Measurements from ENCODE around the gene TMEM51. TPM values are rescaled to one million over a fixed set of nuclear protein-coding genes. Genes with fewer than 3 reads are reported as not detected.
A peak's percentile ranks its signal among the peaks of the same experiment; 100 is the strongest.

Gene TMEM51
- total RNA-seq, 1 experiment from 2014 or later: 10.4 TPM

DNA sequence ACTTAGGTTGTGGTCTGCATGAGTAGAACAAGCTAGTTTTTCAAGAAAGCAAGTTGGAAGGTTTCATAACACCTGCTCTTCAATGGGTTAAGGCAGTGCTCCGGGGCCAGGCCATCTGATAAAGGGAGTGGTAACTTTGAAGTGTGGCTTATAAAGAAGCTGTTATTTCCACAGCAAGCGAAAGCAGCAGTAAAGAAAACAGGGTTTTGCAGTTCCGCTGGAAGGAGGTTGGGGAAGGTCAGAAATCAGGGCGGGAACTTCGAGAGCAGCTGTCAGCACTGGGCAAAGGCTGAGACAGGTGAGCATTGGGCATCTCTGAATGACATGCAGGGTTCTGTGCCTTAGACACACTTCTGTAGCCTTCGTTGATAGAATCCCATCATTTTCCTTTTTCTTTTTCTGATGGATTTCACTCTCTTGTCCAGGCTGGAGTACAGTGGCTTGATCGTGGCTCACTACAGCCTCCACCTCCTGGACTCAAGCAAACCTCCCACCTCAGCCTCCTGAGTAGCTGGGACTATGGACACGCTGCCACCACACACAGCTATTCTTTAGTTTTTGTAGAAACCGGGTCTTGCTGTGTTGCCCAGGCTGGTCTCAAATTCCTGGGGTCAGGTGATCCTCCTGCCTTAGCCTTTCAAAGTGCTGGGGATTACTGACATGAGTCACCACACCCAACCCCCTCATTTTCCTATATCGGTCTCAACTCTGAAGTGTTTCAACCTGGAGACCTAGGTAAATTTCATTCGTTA, 20.5 kb downstream of the TMEM51 start:
- H3K27ac Mint-ChIP-seq: no peak overlapping the region
- no peak for DNase-seq (ENCODE audit: low spot score)
- no peak for TF ChIP-seq NR2C2 (CRISPR knock-in tag; IDR thresholded peaks at IDR 0.05)
- TF ChIP-seq EMX1 (CRISPR knock-in tag; IDR thresholded peaks at IDR 0.05): no peak
- TF ChIP-seq FOXP4 (CRISPR knock-in tag; IDR thresholded peaks at IDR 0.05): no peak
- TF ChIP-seq GRHL2 (CRISPR knock-in tag; IDR thresholded peaks at IDR 0.05; ENCODE audit: insufficient replicate concordance, severe bottlenecking): no peak
- no peak for TF ChIP-seq PRRX2 (CRISPR knock-in tag; IDR thresholded peaks at IDR 0.05)
- TF ChIP-seq ZNF121 (CRISPR knock-in tag; IDR thresholded peaks at IDR 0.05): peak; percentile 82
- no peak for TF ChIP-seq SOX15 (CRISPR knock-in tag; IDR thresholded peaks at IDR 0.05)
- ATAC-seq: no peak
- no peaks in the 10 kb centered on the region for H3K27me3 Mint-ChIP-seq (ENCODE audit: low read depth)
- peaks cover 54% of the 10 kb centered on the region for H3K4me1 Mint-ChIP-seq
- H3K36me3 Mint-ChIP-seq: 0 out of 2 replicates have a peak, but pooled peaks cover 2% of the 10 kb centered on the region
- POLR2A ChIA-PET: no interaction called here
- CTCF ChIA-PET: interaction anchor here (1.2 kb wide), 1 partner anchor 20 kb away, joined by 4 read pairs; the partner anchor contains the start of gene TMEM51
- 0 out of 2 replicates have a peak, but pooled peaks cover 3% of the 10 kb centered on the region for H3K9me3 Mint-ChIP-seq
- no peak overlapping the region for H3K4me3 Mint-ChIP-seq

GRCh38 chr1:15174615-15174983, 21.1 kb downstream of the TMEM51 start:
- CTCF ChIA-PET: no interaction called here
- ATAC-seq (no peak), DNase-seq (ENCODE audit: low spot score) (no peak)
- POLR2A ChIA-PET: no interaction called here
- H3K4me1 Mint-ChIP-seq: peaks cover 60% of the 10 kb centered on the region
- H3K27me3 Mint-ChIP-seq (ENCODE audit: low read depth): no peaks in the 10 kb centered on the region
- H3K36me3 Mint-ChIP-seq: 0 out of 2 replicates have a peak, but pooled peaks cover 2% of the 10 kb centered on the region
- H3K4me3 Mint-ChIP-seq: no peak overlapping the region
- no peak overlapping the region for H3K27ac Mint-ChIP-seq
- 0 out of 2 replicates have a peak, but pooled peaks cover 3% of the 10 kb centered on the region for H3K9me3 Mint-ChIP-seq
- TF ChIP-seq ZNF425 (CRISPR knock-in tag; conservative IDR thresholded peaks at IDR 0.05): no peak
- TF ChIP-seq ETV6 (CRISPR knock-in tag; IDR thresholded peaks at IDR 0.05): no peak
- TF ChIP-seq HMGA2 (CRISPR knock-in tag; IDR thresholded peaks at IDR 0.05): no peak
- no peak for TF ChIP-seq RELA (CRISPR knock-in tag; IDR thresholded peaks at IDR 0.05; ENCODE audit: borderline replicate concordance)
- no peak for TF ChIP-seq TCF7 (CRISPR knock-in tag; IDR thresholded peaks at IDR 0.05; ENCODE audit: low read depth)
- no peak for TF ChIP-seq E2F5 (CRISPR knock-in tag; IDR thresholded peaks at IDR 0.05)
- TF ChIP-seq AFF4 (CRISPR knock-in tag; IDR thresholded peaks at IDR 0.05; ENCODE audit: borderline replicate concordance): no peak
- TF ChIP-seq ERG (CRISPR knock-in tag; IDR thresholded peaks at IDR 0.05): no peak
- no peak for TF ChIP-seq RORB (CRISPR knock-in tag; IDR thresholded peaks at IDR 0.05)
- TF ChIP-seq SMAD3 (CRISPR knock-in tag; IDR thresholded peaks at IDR 0.05; ENCODE audit: borderline replicate concordance): no peak
- TF ChIP-seq MYBL2 (CRISPR knock-in tag; IDR thresholded peaks at IDR 0.05): no peak
- TF ChIP-seq, protein P1, sequence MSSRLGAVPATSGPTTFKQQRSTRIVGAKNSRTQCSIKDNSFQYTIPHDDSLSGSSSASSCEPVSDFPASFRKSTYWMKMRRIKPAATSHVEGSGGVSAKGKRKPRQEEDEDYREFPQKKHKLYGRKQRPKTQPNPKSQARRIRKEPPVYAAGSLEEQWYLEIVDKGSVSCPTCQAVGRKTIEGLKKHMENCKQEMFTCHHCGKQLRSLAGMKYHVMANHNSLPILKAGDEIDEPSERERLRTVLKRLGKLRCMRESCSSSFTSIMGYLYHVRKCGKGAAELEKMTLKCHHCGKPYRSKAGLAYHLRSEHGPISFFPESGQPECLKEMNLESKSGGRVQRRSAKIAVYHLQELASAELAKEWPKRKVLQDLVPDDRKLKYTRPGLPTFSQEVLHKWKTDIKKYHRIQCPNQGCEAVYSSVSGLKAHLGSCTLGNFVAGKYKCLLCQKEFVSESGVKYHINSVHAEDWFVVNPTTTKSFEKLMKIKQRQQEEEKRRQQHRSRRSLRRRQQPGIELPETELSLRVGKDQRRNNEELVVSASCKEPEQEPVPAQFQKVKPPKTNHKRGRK (CRISPR knock-in tag; IDR thresholded peaks at IDR 0.05; ENCODE audit: borderline replicate concordance): no peak
- TF ChIP-seq TP53 (CRISPR knock-in tag; IDR thresholded peaks at IDR 0.05): no peak
- TF ChIP-seq FOXP4 (CRISPR knock-in tag; IDR thresholded peaks at IDR 0.05): no peak
- TF ChIP-seq ZNF317 (CRISPR knock-in tag; IDR thresholded peaks at IDR 0.05; ENCODE audit: borderline replicate concordance, low read depth): no peak
